Measurements from ENCODE around the gene GALNT10. TPM values are rescaled to one million over a fixed set of nuclear protein-coding genes. Genes with fewer than 3 reads are reported as not detected.

GALNT10 gene
- polyA plus RNA-seq, 1 donor = 20.0 TPM

DNA sequence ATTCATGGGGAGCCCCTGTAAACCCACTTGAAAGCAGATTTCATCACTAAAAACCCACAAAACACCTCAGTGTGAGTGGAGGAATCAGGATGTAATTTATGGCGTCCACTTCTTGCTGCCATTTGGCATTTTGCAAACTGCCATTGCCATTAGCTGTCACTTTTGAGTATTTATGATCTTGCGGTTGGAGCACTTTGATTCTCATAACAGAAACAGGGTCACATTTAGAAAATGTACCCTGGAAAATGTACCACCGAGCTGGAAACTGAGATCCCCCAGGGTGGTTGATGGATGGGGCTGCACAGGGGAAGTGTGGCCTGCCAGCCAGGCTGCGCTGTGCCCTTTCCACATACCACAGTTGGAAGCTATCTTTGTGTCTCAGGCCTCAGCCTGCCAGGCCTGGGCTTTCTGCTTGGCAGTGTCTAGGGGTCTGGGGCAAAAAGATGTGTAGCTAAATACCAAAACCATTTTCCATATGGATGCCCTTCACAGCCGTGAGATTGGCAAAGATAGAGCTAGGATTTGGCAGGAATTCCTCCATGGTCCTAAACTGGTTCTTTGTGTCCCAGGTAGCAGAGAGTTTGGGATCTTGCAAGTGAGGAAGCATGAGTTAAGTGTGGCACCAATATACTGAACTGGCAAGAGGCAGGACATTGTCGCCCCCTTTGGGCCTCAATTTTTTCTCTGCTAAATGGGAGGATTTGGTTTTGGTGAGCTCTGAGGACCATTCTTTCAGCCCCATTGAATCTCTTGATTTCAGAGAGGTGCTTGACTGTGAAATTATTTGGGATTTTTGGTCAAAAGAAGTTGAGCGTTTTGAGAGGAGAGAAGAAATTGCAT, 46.2 kb downstream of the GALNT10 start:
- no peak for DNase-seq

DNA sequence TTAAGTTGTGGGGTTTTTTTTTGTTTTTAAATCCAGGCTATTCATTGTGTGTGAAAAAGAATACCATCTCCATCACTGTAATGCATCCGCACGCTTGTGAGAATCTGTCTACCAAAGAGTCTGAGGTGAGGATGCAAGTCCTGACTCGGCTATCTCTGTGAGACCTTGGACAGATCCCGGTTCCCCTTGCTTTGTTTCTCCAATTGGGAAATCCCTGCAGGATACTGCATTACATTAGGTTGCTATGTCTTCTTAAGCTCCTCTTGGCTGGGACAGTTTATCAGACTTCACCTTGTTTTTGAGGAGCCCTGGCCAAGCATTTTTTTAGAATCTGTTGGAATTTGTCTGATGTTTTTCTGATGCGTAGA, 46.8 kb downstream of the GALNT10 start:
- DNase-seq = no peak

GRCh38 chr5:154237946-154238345, 47.4 kb downstream of the GALNT10 start:
- DNase-seq = no peak

- no peak for DNase-seq
Measured at GRCh38 chr5:154238776-154239481, 48.4 kb downstream of the GALNT10 start.

GRCh38 chr5:154240595-154240994, 50.1 kb downstream of the GALNT10 start:
- no peak for DNase-seq

- DNase-seq = no peak
Measured at GRCh38 chr5:154241021-154241420, 50.5 kb downstream of the GALNT10 start.

DNA sequence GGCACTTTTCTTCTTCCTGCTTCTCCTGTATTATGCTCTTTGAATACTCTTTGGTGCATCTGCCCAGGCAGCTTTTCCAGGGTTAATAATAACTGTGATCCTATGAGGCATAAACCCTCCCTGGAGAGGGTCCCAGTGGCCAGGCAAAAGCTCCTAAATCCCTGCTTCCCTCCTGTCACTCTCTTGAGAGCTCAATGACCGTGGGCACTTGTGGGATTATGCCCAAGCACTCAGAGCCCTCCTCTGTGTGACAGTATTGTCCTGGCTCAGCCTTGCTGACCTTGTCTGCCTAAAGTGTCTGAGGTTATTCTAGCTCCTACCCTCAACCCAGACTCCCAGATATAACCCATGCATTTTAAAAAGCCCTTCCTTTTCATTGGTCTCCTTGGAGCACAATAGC, 51.9 kb downstream of the GALNT10 start:
- DNase-seq = no peak

DNA sequence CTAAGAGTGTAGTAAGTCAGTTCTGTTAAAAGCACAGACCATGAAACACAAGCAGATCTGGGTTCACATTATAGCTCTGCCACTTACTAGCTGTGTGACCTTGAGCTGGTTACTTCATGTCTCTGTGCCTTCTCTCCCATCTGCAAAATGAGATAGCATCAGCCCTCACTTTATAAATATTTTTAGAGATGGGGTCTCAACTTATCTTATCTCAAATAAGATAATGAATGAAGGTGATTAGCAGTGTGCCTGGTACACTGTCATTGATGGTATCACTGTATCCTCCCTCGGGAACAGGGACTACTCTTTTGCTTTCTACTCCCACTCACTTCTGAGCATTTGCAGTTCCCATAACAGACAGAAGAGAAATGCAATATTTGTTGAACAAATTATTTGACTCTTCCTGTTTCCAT, 52.4 kb downstream of the GALNT10 start:
- DNase-seq = no peak

- DNase-seq = no peak
Measured at GRCh38 chr5:154243736-154244135, 53.2 kb downstream of the GALNT10 start.

- no peak for DNase-seq
Measured at GRCh38 chr5:154244476-154244875, 53.9 kb downstream of the GALNT10 start.

DNA sequence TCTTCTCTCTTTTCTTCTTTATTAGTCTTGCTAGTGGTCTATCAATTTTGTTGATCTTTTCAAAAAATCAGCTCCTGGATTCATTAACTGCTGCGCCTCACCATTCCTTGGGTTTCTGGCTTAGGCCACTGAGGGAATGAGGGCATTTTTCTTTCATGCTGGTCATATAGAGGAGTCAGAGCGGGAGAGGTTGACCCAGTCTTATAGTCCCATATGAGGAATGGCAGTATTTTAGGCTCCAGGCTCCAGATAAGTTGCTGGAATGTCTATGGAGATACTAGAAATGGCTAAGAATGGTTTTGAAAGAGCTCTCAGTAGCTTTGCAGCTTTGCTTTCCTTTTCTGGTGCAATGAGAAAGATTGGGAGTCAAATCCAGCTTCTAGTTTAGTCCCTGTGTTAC, 58.2 kb downstream of the GALNT10 start:
- no peak for DNase-seq

GRCh38 chr5:154249826-154250225, 59.3 kb downstream of the GALNT10 start:
- DNase-seq = no peak

GRCh38 chr5:154251529-154251928, 61.0 kb downstream of the GALNT10 start:
- no peak for DNase-seq

GRCh38 chr5:154253807-154254206, 63.3 kb downstream of the GALNT10 start:
- no peak for DNase-seq

DNA sequence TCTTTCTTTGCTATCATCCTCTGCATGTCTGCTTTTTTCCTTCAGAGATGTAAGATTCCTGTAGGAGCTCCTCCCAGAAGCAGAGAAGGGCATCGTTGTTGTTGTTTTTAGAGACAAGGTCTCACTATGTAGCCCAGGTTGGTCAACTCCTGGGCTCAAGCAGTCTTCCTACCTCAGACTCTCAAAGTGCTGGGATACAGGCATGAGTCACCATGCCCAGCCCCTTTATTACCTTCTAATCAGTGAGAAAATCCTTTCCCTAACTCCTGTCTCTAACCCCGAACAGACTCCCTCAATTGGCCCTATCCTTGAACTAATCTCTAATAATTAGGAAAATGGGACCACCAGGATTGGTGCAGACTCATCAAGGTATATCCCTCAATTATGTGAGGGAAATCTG, 64.4 kb downstream of the GALNT10 start:
- no peak for DNase-seq

GRCh38 chr5:154257046-154257445, 66.5 kb downstream of the GALNT10 start:
- DNase-seq = no peak

DNA sequence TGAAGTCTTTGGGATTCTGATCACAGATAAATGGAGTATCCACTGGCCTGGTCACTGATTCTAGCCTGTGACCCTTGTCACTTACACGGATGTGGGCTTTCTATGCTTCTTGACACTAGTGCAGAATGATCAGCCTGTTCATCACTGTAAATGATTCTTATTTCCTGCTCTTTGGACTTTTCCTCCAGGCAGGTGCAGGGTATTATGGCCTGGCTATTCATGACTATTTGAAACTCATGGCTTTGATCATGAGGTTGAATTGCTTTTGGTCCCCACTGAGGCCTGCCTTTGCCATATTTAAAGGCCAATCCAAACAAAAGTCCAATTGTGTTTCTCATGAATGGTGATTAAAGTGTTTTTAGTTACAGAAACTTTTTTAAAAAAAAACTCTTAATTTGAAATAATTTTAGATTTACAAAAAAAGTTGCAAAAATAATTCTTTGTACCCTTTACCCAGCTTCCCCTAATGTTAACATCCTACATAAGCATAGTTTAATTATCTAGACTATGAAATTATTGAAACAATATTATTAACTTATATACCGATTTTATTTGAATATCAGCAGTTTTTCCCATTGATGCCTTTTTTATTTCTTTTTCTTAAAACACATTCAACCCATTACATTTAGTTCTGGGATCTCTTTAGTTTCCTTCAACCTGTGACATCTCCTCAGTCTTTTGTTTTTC, 68.1 kb downstream of the GALNT10 start:
- no peak for DNase-seq

- DNase-seq = no peak
Measured at GRCh38 chr5:154260224-154260927, 69.8 kb downstream of the GALNT10 start.

- DNase-seq = no peak
Measured at GRCh38 chr5:154262342-154262741, 71.8 kb downstream of the GALNT10 start.

DNA sequence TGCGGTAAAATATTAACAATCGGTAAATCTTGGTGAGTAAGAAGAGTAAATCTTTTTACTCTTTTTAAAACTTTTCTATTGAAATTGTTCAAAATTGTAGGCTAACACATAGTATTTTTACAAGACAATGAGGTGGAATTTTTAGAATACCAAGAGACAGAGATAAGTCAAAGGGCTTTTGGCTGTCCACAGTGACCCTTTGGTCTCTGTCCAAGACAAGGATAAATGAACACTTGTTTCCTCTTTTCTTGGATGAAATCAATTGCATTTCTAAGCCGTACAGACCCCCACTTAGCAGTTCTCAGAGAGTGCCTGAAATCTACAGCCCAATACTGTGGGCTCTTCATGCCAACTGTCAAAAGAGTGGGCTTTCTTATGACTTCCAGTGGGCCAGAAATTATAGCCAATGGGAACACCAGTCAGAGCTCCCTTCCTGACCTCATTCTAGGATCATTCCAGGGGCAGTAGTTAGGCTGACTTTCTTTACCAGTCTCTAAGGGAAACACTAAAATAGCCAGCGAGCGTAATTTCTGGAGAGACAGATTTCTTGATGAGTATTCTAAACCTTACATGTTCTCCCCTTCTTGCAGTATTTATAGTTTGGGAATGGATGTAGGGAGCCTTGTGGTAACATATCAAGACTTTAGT, 74.1 kb downstream of the GALNT10 start:
- no peak for DNase-seq

- DNase-seq = no peak
Measured at GRCh38 chr5:154265197-154265773, 74.8 kb downstream of the GALNT10 start.

DNA sequence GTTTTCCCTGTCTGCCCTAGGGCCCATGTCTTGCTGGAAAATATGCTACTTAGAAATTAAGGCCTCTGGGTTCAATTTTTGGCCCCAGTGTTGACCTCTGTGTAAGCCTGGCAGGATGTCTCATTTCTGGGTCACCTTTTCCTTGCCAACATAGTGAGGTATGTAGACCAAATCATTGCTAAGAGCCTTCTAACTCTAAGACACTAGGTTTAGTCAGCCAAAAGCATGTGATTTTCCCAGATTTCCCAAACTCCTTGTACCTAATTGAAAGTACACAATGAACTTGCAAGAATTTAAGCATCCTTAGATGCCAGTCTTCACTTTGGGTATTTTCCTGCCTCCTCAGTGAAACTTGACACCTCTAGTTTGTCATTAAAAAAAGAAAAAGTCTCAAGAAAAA, 77.0 kb downstream of the GALNT10 start:
- no peak for DNase-seq

Measured in hindlimb muscle (tissue), 1 donor.